Measurements from ENCODE around the gene SPIRE2. TPM values are rescaled to one million over a fixed set of nuclear protein-coding genes. Genes with fewer than 3 reads are reported as not detected.

The SPIRE2 gene
- total and polyA plus RNA-seq, 2 of the 4 experiments (the other 2 are of a cell fraction): 0.72 to 1.9 TPM

DNA sequence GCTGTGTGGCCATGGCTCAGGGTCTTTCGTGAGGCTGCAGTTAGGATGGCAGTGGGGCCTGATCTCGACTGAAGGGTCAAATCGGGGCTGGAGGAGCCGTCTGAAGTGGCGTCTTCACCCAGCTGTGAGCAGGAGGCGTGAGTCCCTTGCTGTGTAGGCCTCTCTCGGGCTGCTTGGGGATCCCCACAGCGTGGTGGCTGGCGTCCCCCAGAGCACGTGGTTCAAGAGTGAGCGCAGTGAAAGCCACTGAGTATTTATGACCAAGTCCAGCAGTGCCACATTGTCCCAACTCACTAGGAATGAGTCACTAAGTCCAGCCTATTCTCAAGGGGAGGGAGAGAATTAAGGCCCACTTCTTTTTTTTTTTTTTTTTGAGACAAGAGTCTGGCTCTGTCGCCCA lies 33.4 kb downstream of the SPIRE2 start:
- dilution Hi-C loops (cut with HindIII; ENCODE audit: low sequenced_read_pairs, unreplicated experiment): no loop called here
- WGBS, 2 experiments (ENCODE audit: extremely low coverage in 2 of 2, insufficient read length in 1 of 2): 88% methylated on average over 9 of the region's 12 CpGs; no CpG with 5 or more reads in 1 of the 2 experiments
- H3K27me3 ChIP-seq (ENCODE audit: control insufficient read depth, insufficient read depth, low read length): no peaks in the 10 kb centered on the region
- H3K79me1 ChIP-seq (ENCODE audit: low read depth in 1 of 2, low read length in 2 of 2): no peaks in the 10 kb centered on the region; a peak in 1 of 4 replicates
- H2BK5ac ChIP-seq (ENCODE audit: low read depth, low read length, poor library complexity, severe bottlenecking): no peak overlapping the region
- no peak overlapping the region for H3K9ac ChIP-seq (ENCODE audit: low read depth, low read length)
- peak overlapping the region; percentile 42 for H2AK9ac ChIP-seq (replicated peaks; ENCODE audit: low read depth, low read length, poor library complexity)
- intact Hi-C loops (cut with micrococcal nuclease): loop anchor here (1.0 to 5.0 kb wide), 4 partner anchors 69 to 161 kb away; partner anchors contain the start of genes SPATA2L, VPS9D1 and ZNF276
- no peak overlapping the region for H3K27ac ChIP-seq (ENCODE audit: insufficient read depth, low read length)
- H3K23ac ChIP-seq (ENCODE audit: low read depth, low read length): no peak overlapping the region
- H3K14ac ChIP-seq (replicated peaks; ENCODE audit: low read depth, low read length): no peak overlapping the region
- no peak overlapping the region for H3K4ac ChIP-seq (ENCODE audit: low read depth, low read length)
- H3K36me3 ChIP-seq (ENCODE audit: control insufficient read depth, insufficient read depth, low read length): no peaks in the 10 kb centered on the region
- no peak overlapping the region for H3K4me2 ChIP-seq (ENCODE audit: low read depth, low read length)
- H2AFZ ChIP-seq (replicated peaks; ENCODE audit: low read length, poor library complexity): no peak overlapping the region
- no peak overlapping the region for H4K8ac ChIP-seq (ENCODE audit: low read depth in 2 of 2, low read length in 2 of 2)
- H2BK20ac ChIP-seq (ENCODE audit: low read depth, low read length): no peak overlapping the region
- DNase-seq (no peak), ATAC-seq (ENCODE audit: low read depth) (no peak)
- H3K18ac ChIP-seq (ENCODE audit: low read depth, low read length): no peak overlapping the region
- no peak for TF ChIP-seq CTCF (conservative IDR thresholded peaks at IDR 0.05; ENCODE audit: low read depth, low read length)
- no peak for TF ChIP-seq CHD1 (IDR thresholded peaks at IDR 0.05; ENCODE audit: low read depth, low read length)
- no peak for TF ChIP-seq MAFK (IDR thresholded peaks at IDR 0.05; ENCODE audit: low read depth, low read length)
- H2BK120ac ChIP-seq (ENCODE audit: low read depth, low read length): no peak overlapping the region
- H3K9me1 ChIP-seq (ENCODE audit: insufficient read depth, low read length): peaks cover 3% of the 10 kb centered on the region
- no peaks in the 10 kb centered on the region for H3K9me3 ChIP-seq (ENCODE audit: control insufficient read depth, insufficient read depth, low read length)
- H4K5ac ChIP-seq (ENCODE audit: low read depth, low read length): no peak overlapping the region
- peaks cover 6% of the 10 kb centered on the region for H3K4me1 ChIP-seq (ENCODE audit: control insufficient read depth, insufficient read depth, low read length)
- no peak overlapping the region for H2BK15ac ChIP-seq (ENCODE audit: low read depth, low read length)
- no peak overlapping the region for H3K4me3 ChIP-seq (ENCODE audit: insufficient read depth, low read depth, low read length)
- CTCF ChIA-PET: interaction anchor here (0.6 to 4.2 kb wide), 4 partner anchors 57 to 161 kb away, joined by 3 to 19 read pairs (median 4); partner anchors contain the start of gene SPATA2L
- 0 out of 2 replicates have a peak, but pooled peaks cover 8% of the 10 kb centered on the region for H4K20me1 ChIP-seq (ENCODE audit: insufficient read depth, low read length)
- no peak overlapping the region for H3K56ac ChIP-seq (ENCODE audit: extremely low read depth, insufficient read depth, low read length)
- in situ Hi-C loops (cut with MboI; ENCODE audit: low sequenced_read_pairs): no loop called here
- POLR2A ChIA-PET (ENCODE audit: unreplicated experiment): no interaction called here
- H2AK5ac ChIP-seq (ENCODE audit: low read depth, low read length): no peak overlapping the region
- no peak overlapping the region for H4K91ac ChIP-seq (ENCODE audit: insufficient read depth, low read depth, low read length)
- BruUV-seq (replicated peaks): no TSS peak

Measured in IMR-90 (cell line).